ENCODE measurements around the gene CRYL1.

The CRYL1 gene

GRCh38 chr13:20428666-20429644, 96.7 kb downstream of the CRYL1 start:
- Histone ChIP-seq H3K9me3 (ENCODE audit: control insufficient read depth, insufficient read depth, low read length) (no peaks in the 10 kb centered on the region), H3K36me3 (ENCODE audit: control insufficient read depth, insufficient read depth, low read length) (no peaks in the 10 kb centered on the region), H3K4me3 (ENCODE audit: low read depth, low read length) (no peak overlapping the region), H3K27me3 (ENCODE audit: control insufficient read depth, insufficient read depth, low read length) (no peaks in the 10 kb centered on the region), H3K4me1 (ENCODE audit: control insufficient read depth, insufficient read depth, low read length) (no peaks in the 10 kb centered on the region), H3K9ac (ENCODE audit: low read depth, low read length) (no peak overlapping the region)

- H3K9me3 ChIP-seq (ENCODE audit: control insufficient read depth, insufficient read depth, low read length): no peaks in the 10 kb centered on the region
- H3K9ac ChIP-seq (ENCODE audit: low read depth, low read length): no peak overlapping the region
- no peak overlapping the region for H3K4me3 ChIP-seq (ENCODE audit: low read depth, low read length)
- H3K4me1 ChIP-seq (ENCODE audit: control insufficient read depth, insufficient read depth, low read length): no peaks in the 10 kb centered on the region
- H3K36me3 ChIP-seq (ENCODE audit: control insufficient read depth, insufficient read depth, low read length): no peaks in the 10 kb centered on the region
- no peaks in the 10 kb centered on the region for H3K27me3 ChIP-seq (ENCODE audit: control insufficient read depth, insufficient read depth, low read length)
Observed at GRCh38 chr13:20426766-20427448, 98.8 kb downstream of the CRYL1 start.

- H3K4me1 ChIP-seq (ENCODE audit: control insufficient read depth, insufficient read depth, low read length): no peaks in the 10 kb centered on the region
Observed at GRCh38 chr13:20425819-20426219, 99.8 kb downstream of the CRYL1 start.

GRCh38 chr13:20424949-20425348, 100.7 kb downstream of the CRYL1 start:
- Histone ChIP-seq H3K9ac (ENCODE audit: low read depth, low read length) (no peak overlapping the region), H3K4me3 (ENCODE audit: low read depth, low read length) (no peak overlapping the region), H3K27me3 (ENCODE audit: control insufficient read depth, insufficient read depth, low read length) (no peaks in the 10 kb centered on the region), H3K4me1 (ENCODE audit: control insufficient read depth, insufficient read depth, low read length) (no peaks in the 10 kb centered on the region), H3K36me3 (ENCODE audit: control insufficient read depth, insufficient read depth, low read length) (no peaks in the 10 kb centered on the region), H3K9me3 (ENCODE audit: control insufficient read depth, insufficient read depth, low read length) (no peaks in the 10 kb centered on the region)

More at GRCh38 chr13:20425819-20426219, 99.8 kb downstream of the CRYL1 start:
- no peaks in the 10 kb centered on the region for H3K27me3 ChIP-seq (ENCODE audit: control insufficient read depth, insufficient read depth, low read length)
- H3K4me3 ChIP-seq (ENCODE audit: low read depth, low read length): no peak overlapping the region
- no peak overlapping the region for H3K9ac ChIP-seq (ENCODE audit: low read depth, low read length)
- H3K9me3 ChIP-seq (ENCODE audit: control insufficient read depth, insufficient read depth, low read length): no peaks in the 10 kb centered on the region
- no peaks in the 10 kb centered on the region for H3K36me3 ChIP-seq (ENCODE audit: control insufficient read depth, insufficient read depth, low read length)

GRCh38 chr13:20424559-20424852, 101.2 kb downstream of the CRYL1 start:
- Histone ChIP-seq H3K9me3 (ENCODE audit: control insufficient read depth, insufficient read depth, low read length) (no peaks in the 10 kb centered on the region), H3K9ac (ENCODE audit: low read depth, low read length) (no peak overlapping the region), H3K27me3 (ENCODE audit: control insufficient read depth, insufficient read depth, low read length) (no peaks in the 10 kb centered on the region), H3K36me3 (ENCODE audit: control insufficient read depth, insufficient read depth, low read length) (no peaks in the 10 kb centered on the region), H3K4me3 (ENCODE audit: low read depth, low read length) (no peak overlapping the region), H3K4me1 (ENCODE audit: control insufficient read depth, insufficient read depth, low read length) (no peaks in the 10 kb centered on the region)

GRCh38 chr13:20422362-20422761, 103.3 kb downstream of the CRYL1 start:
- Histone ChIP-seq H3K36me3 (ENCODE audit: control insufficient read depth, insufficient read depth, low read length) (no peaks in the 10 kb centered on the region), H3K4me1 (ENCODE audit: control insufficient read depth, insufficient read depth, low read length) (no peaks in the 10 kb centered on the region), H3K4me3 (ENCODE audit: low read depth, low read length) (no peak overlapping the region), H3K9ac (ENCODE audit: low read depth, low read length) (no peak overlapping the region), H3K9me3 (ENCODE audit: control insufficient read depth, insufficient read depth, low read length) (no peaks in the 10 kb centered on the region), H3K27me3 (ENCODE audit: control insufficient read depth, insufficient read depth, low read length) (no peaks in the 10 kb centered on the region)

GRCh38 chr13:20420938-20421337, 104.7 kb downstream of the CRYL1 start:
- Histone ChIP-seq H3K4me1 (ENCODE audit: control insufficient read depth, insufficient read depth, low read length) (no peaks in the 10 kb centered on the region), H3K9me3 (ENCODE audit: control insufficient read depth, insufficient read depth, low read length) (no peaks in the 10 kb centered on the region), H3K27me3 (ENCODE audit: control insufficient read depth, insufficient read depth, low read length) (no peaks in the 10 kb centered on the region), H3K4me3 (ENCODE audit: low read depth, low read length) (no peak overlapping the region), H3K9ac (ENCODE audit: low read depth, low read length) (no peak overlapping the region), H3K36me3 (ENCODE audit: control insufficient read depth, insufficient read depth, low read length) (no peaks in the 10 kb centered on the region)

- H3K4me1 ChIP-seq (ENCODE audit: control insufficient read depth, insufficient read depth, low read length): peaks cover 3% of the 10 kb centered on the region
- no peak overlapping the region for H3K9ac ChIP-seq (ENCODE audit: low read depth, low read length)
- H3K27me3 ChIP-seq (ENCODE audit: control insufficient read depth, insufficient read depth, low read length): peaks cover 5% of the 10 kb centered on the region
- H3K9me3 ChIP-seq (ENCODE audit: control insufficient read depth, insufficient read depth, low read length): no peaks in the 10 kb centered on the region
- no peak overlapping the region for H3K4me3 ChIP-seq (ENCODE audit: low read depth, low read length)
- H3K36me3 ChIP-seq (ENCODE audit: control insufficient read depth, insufficient read depth, low read length): no peaks in the 10 kb centered on the region
Observed at GRCh38 chr13:20418953-20419352, 106.7 kb downstream of the CRYL1 start.

- no peaks in the 10 kb centered on the region for H3K36me3 ChIP-seq (ENCODE audit: control insufficient read depth, insufficient read depth, low read length)
Observed at GRCh38 chr13:20416223-20416745, 109.4 kb downstream of the CRYL1 start.

GRCh38 chr13:20415694-20416107, 110.0 kb downstream of the CRYL1 start:
- Histone ChIP-seq H3K4me1 (ENCODE audit: control insufficient read depth, insufficient read depth, low read length) (peaks cover 18% of the 10 kb centered on the region), H3K9ac (ENCODE audit: low read depth, low read length) (no peak overlapping the region), H3K36me3 (ENCODE audit: control insufficient read depth, insufficient read depth, low read length) (no peaks in the 10 kb centered on the region), H3K27me3 (ENCODE audit: control insufficient read depth, insufficient read depth, low read length) (peaks cover 5% of the 10 kb centered on the region), H3K4me3 (ENCODE audit: low read depth, low read length) (no peak overlapping the region), H3K9me3 (ENCODE audit: control insufficient read depth, insufficient read depth, low read length) (no peaks in the 10 kb centered on the region)

More at GRCh38 chr13:20416223-20416745, 109.4 kb downstream of the CRYL1 start:
- Histone ChIP-seq H3K4me3 (ENCODE audit: low read depth, low read length) (no peak overlapping the region), H3K27me3 (ENCODE audit: control insufficient read depth, insufficient read depth, low read length) (peaks cover 5% of the 10 kb centered on the region), H3K9ac (ENCODE audit: low read depth, low read length) (no peak overlapping the region), H3K9me3 (ENCODE audit: control insufficient read depth, insufficient read depth, low read length) (no peaks in the 10 kb centered on the region), H3K4me1 (ENCODE audit: control insufficient read depth, insufficient read depth, low read length) (peaks cover 18% of the 10 kb centered on the region)

- Histone ChIP-seq H3K36me3 (ENCODE audit: control insufficient read depth, insufficient read depth, low read length) (no peaks in the 10 kb centered on the region), H3K27me3 (ENCODE audit: control insufficient read depth, insufficient read depth, low read length) (peaks cover 5% of the 10 kb centered on the region), H3K9ac (ENCODE audit: low read depth, low read length) (no peak overlapping the region), H3K4me3 (ENCODE audit: low read depth, low read length) (no peak overlapping the region), H3K4me1 (ENCODE audit: control insufficient read depth, insufficient read depth, low read length) (peaks cover 18% of the 10 kb centered on the region), H3K9me3 (ENCODE audit: control insufficient read depth, insufficient read depth, low read length) (no peaks in the 10 kb centered on the region)
Observed at GRCh38 chr13:20415306-20415679, 110.4 kb downstream of the CRYL1 start.

Measured in iPS-15b (cell line).